Skin of body (tissue), 2 donors: ENCODE measurements around the gene TPGS2. TPM values are rescaled to one million over a fixed set of nuclear protein-coding genes. Genes with fewer than 3 reads are reported as not detected.
A peak's percentile ranks its signal among the peaks of the same experiment; 100 is the strongest.
"Not testable (repeated sequence)": the region's sequence is repeated elsewhere in the genome, so short reads cannot be mapped to it uniquely, and the experiment has no call there.

Experiments
- DNase-seq: peaks from one replicate; lab custom pipeline; 2025; lab: John Stamatoyannopoulos, UW
- total RNA-seq: library from RNA; depleted of rRNA; stranded (reverse); fragments of >200 nt; gene quantifications from one replicate; pipeline ENCODE4 v1.2.3, GENCODE V29; 2014

Gene TPGS2
- total RNA-seq, 1 donor from 2014 or later = 38.3 TPM

DNA sequence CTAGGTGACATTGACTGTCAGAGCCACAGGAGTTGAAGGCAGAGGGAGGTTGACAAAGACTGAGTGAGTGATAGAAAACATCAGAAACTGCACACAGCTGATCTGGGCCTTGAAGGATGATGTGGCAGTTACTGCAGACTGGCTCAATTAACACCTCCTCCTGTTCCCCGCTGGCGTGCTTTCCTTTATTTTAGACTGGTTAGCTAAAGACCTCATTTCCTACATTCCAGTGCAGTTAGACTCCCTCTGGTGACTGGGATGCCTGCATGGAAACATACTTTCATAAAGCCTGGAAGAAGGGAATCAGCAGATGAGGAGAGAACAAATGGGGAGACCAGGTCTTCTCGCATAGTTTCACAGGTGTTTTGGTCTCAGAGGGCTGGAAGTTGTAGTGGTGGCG lies 7.1 kb downstream of the TPGS2 start:
- no peak for DNase-seq

DNA sequence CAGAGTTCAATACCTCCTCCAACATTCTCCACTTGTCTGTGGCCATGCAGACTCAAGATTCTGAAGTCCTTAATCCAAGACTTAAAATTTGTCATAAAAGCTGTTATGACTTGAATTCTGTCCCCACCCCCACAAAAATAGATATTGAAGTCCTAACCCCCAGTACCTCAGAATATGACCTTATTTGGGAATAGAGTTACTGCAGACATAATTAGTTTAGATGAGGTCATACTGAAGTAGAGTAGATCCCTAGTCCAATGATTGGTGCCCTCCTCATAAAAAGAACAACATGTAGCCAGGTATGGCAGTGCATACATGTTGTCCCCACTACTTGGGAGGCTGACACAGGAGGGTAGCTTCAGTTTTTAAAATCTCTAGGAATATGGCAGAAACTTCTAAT lies 9.2 kb downstream of the TPGS2 start:
- no peak for DNase-seq

DNA sequence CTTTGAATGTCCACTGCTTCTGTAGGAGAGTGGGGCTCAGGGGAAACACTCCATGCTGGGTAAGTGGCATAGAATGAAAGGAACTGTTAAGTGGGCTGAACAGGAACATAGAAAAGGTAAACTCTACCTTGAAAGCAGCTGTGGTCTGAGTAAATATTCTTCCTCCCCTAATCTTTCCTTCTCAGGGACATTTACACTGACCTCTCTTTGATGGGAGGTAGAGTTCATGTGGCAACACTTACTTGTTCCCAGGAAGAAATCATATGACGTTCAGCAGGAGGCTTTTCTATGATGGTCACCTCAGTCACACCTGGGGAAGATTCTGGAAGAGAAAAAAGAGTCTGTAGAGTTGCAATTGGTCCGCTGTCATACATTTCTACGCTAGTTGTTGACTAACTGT lies 10.2 kb downstream of the TPGS2 start:
- DNase-seq = no peak

DNA sequence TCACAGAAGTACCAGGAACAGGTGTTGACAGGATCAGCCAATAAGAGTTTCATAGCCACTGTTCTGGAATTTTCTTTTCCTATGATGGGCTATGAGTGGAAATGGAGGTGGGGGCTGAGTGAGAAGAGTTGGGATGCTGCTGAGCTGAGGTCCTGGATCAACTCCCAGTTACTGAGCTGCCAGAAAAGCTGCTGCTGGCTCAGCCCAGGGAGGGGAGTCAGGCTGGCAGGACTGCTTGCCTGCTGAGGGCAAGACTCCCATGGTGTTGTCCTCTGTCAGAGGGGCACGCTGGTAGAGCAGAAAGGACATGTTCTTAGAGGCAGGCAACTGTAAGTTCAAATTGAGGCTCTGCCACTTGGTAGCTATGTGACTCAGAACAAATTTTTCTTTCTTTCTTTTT lies 11.8 kb downstream of the TPGS2 start:
- DNase-seq = no peak

DNA sequence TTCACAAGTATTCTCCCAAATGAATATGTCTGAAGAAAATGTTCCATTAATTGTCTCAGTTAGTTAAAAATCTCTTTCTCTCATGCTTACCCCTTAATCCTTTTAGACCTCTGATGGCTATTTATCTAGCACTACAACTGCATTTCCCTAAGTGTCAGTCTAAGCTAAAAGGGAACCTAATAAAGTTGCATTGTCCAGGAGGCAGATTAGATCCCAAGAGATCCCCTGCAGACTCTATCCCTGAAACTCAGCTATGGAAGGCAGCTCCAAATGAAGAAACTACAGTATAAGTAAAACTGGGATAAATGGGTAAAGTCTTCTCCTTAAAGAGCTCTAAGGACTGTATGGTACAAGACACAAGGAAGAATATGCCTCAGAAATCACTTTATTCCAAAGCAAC lies 12.7 kb downstream of the TPGS2 start:
- DNase-seq = not testable (repeated sequence)

DNA sequence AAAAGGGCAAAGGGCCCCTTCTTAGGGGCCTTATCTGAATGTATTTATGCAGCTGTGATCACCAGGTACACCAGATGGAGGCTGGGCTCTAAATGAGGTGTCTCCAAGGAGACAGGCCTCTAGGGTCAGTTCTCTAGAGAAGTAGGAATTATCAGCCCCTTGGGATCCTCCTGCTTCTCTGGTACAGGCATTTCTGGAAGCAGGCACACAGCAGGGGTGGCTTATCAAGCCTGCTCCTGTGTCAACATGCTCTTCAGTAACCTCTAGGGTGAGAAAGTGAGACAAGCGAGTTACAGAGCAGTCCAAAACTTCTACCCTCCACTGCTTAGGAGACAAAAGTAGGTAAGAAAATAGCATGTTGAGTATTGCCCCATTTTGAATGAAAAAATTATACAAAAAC lies 13.8 kb downstream of the TPGS2 start:
- no peak for DNase-seq

DNA sequence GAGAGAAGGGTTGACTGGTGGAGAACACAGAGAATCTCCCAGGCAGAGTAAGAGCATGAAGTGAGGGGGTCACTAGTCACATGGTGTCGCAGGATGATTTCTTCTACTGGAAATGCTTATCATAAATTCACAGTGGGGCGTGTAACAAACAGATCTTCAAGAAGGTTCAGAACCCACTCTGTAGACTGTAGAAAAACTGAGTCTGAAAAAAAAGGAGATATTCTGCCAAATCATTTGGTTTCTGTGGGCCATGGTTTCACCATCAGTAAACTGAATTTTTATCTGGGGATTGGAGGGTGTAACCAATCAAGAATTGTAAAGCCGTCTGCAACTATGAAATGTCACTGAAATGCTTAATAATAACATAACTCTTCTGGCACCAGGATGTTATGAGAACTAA lies 15.0 kb downstream of the TPGS2 start:
- no peak for DNase-seq

DNA sequence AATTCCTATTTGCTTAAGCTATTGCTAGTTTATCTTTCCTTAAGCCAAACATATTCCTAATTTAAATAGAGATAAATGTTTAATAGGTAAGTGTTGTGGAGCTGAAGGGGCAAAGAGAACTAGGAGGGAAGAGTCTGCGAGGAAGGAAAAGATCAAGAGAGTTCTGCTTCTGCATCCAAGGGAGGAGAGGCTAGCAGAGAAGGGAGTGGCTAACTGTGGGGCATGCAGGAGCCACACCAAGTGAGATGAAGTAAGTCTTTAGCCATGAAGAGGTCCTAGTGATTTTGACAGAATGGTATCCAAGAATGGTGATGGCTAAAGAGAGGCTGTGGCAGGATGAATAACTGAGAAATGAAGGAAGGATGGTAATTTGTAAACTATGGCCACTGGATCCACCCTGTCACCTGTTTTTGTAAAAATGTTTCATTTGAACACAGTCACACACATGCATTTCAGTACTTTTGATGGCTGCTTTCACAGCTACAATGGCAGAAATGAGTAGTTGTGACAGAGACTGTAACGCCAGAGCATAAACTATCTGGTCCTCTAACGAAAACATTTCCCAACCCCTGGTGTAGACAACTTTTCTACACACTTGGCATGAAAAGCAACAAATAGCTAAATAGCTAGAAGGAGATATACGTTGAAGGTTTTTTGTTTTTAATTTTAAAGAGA lies 15.6 kb downstream of the TPGS2 start:
- no peak for DNase-seq

DNA sequence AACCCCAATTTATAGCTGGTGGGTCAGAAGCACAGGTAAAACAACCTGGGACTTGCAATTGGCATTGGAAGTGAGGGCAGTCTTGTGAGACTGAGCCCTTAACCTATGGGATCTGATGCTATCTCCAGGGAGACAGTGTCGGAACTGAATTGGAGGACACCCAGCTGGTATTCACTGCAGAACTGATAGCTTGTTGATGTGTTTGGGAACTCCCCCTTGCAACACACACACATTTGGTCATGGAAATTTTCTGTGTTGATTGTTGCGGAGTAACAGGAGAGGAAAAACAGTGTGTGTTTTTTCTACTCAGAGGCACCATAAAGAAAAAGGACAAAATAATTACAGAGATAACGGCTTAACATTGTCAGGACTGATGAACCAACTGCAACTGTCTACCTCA lies 16.1 kb downstream of the TPGS2 start:
- no peak for DNase-seq

DNA sequence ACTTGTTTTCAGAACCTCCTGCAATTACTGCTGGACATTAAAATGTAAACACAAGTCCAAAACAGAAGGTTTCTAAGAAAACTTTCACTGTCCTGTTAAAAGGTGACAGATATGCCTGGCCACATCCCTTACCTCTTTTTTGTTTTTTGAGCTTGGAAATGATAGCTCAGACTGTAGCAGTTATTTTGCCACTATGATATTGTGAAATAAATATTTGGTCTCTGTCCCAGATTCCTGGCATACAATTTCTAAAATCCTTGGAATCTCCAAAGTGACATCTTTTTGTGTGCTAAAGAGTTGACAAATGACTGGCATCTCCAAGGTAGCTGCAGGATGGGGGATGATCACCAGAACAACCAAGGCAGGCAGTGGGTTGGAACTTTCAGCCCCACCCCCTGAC lies 16.8 kb downstream of the TPGS2 start:
- no peak for DNase-seq

DNA sequence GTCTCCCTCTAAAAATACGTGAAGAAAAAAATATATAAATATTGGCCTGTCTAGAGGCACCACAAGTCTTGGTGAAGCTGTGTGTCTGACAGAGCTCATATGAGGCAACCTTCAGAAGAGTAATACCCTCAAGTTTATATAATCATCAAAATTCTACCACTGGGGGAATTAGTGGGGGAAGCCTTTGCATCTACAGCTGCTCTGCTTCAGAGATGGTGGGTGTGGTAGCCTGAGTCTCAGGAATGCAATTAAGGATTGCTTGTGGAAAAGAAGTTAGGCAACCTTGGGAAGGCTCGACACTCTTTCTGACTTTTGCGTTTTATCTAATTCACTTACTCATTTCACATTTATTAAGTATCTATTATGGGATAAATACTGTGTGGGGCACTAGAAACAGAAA lies 17.4 kb downstream of the TPGS2 start:
- DNase-seq = no peak

DNA sequence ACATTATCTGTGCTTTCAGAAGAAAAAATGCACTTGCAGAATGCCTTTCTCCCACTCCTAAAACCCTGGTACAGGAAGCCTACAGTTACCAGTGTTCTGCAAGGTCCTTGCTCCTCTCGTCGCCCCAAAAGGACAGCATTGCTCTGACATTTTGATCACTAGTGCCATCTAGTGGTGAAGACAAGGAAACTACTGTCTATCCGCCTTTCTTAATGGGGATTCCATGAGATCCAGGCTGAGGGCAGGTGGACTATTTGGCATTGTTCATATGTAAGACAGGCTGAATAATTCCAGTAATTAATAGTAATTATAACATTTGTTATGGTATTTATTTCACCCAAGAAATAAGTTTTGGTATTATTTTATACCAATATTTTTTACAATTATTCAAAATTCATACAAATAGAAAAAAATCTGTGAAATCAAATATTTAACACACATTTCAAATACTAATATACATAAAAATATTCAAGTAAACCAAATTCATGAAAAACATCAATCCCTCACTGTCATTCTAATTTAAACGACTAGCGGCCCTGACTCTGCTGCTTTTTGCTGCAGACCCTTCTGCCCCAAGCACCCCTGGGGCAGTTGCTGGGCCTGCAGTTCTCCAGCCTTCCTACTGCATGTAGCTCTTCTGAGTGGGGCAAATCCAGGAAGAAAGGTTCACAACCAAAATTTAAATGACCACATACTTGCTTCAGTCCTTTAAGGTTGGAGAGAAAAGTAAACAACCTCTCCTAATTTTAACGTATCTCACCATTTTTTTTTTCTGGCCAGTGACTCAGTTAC lies 19.0 kb downstream of the TPGS2 start:
- DNase-seq = peak; percentile 48

DNA sequence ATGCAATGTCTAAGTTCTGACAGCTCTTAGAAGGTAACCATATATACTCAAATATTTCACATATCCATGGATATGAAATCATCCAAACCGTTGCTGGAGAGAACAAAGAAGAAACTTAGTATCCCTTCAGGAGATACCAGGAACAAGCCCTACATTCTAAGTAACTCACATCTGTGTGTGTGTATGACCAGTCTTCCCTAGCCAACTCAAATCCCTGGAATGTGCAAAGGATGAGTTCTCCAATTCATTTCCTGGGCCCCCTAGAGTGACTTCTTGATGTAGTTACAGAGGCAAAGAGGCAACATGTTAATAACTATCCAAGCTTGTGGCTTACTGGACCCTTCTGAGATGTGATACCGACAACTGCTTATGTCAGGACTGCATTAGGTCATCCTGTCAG lies 20.1 kb downstream of the TPGS2 start:
- DNase-seq = no peak

DNA sequence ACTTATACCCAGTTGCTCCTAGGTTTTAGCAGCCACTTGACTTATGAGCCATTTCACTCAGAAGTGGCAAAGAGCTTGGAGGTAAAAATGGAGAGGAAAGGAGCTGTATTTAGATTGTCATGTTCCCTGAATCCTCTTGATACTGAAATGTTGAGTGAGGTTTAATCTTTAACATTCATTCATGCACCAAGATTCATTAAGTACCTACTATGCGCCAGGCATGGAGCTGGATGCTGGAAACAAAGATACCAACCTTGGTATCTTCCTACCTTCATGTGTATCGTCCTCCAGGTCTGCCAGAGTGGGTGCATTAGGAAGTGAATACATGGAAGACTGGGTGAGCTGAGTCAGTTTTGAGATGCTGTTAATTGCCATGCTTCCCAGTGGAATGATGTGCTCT lies 23.7 kb downstream of the TPGS2 start:
- no peak for DNase-seq

DNA sequence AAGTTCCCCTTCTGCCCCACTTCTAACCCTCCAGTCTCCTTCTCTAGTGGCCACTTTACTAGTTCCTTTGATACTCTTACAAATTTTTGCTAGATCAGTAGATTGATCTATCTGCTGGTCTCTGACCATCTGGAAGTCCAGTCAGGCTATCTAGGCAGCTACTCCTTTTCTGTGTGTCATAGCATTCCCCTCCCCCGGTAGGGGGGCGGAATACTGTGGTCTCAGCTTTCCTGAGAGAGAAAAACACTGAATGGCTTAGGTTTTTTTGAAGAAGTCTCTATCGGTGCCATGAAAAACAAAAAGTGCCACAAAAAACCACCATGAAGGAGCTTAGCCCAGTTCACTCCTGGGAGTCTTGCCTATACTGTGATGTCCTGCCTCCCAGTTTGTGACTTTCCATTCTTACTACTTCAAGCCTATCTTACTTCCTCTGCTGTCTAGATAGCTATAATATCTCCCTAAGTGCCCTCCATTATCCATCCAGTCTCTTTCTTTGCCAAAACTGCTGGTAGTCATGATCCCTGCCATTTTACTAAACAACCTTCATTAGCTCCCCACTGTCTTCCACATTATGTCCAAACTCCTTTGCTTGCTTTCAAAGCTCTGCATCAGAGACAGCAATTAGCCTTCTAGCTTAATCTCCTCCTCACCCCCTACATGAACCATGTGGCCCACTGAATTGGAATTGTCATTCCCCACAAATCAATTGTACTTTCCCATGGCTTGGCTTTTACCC lies 29.9 kb downstream of the TPGS2 start:
- no peak for DNase-seq

DNA sequence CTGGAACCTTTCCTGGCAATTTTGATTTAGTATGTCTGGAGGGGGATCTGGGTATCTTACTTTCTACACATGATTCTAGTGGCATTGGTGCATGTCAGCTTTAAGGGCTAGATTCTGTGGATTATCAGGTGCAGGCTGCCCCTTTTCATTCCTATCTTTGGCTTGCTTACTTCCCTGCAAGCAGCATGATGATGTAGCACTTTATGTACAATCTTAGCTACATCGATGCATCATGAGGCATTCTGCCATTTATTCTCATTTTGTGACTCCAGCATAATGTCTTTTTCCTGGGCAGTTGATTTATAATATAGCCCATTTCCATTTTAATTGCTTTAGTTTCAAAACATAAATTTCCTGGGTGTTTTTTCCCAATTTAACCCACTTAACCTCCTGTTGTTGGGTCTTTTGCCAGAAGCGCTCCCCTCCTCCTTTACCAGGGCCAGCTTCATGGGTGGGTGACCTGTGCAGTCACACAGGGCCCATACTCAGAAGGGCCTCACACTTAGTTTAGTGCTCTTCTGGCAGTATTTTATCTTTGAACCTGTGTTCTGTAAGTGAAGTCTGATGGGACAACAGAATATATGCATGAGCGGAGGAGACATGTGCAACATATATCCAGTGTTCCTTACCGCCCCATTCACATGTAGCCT lies 36.0 kb downstream of the TPGS2 start:
- DNase-seq = no peak

DNA sequence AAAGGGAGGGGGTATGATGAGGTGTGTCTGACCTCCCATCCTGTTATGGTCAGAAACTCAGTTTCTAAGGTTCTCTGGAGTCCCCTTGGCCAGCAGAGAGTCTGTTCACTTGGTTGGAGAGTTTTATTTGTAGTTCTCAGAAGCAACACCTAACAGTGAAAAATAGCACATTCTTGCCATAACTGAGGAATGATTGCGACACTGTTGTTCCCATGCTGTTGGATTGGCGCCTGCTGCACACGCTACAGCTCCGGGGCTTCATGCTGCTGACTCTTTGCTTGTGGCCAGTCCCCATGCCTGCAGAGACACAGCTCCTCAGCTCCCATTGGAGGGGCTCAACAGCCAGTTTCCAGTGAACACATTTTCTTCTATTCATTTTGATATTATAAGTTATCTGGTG lies 42.1 kb downstream of the TPGS2 start:
- no peak for DNase-seq

DNA sequence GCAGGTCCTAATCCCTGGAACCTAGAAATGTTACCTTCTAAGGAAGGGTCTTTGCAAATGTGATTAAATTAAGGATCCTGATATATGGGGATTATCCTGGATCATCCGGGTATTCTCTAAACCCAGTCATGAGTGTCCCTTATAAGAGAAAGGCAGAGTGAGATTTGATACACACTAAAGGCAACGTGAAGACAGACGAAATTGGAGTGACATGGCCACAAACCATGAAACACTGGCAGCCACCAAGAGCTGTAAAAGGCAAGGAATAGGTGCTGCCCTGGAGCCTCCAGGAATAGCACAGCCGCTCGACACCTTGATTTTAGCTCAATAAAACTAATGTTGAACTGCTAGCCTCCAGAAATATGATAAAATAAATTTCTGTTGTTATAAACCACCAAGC lies 45.0 kb downstream of the TPGS2 start:
- no peak for DNase-seq

DNA sequence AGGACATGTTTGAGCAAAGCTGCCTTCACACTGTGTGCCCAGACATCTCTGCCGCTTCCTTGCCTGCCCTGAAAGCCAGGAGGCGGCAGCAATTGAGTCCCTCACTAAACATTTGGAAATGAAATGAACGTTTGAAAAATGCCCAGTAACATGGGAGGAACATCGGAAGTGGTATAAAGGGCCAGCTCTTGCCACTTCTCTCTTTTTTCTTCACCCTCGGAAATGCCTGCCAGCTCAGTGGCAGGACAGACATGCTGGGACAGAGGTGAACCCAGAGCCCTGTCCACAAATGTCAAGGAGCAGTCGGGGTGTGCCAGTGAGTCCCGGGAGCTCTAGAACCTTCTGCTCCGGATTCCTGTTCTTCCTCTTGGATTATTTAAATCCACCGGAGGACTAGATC lies 46.1 kb downstream of the TPGS2 start:
- DNase-seq = no peak

DNA sequence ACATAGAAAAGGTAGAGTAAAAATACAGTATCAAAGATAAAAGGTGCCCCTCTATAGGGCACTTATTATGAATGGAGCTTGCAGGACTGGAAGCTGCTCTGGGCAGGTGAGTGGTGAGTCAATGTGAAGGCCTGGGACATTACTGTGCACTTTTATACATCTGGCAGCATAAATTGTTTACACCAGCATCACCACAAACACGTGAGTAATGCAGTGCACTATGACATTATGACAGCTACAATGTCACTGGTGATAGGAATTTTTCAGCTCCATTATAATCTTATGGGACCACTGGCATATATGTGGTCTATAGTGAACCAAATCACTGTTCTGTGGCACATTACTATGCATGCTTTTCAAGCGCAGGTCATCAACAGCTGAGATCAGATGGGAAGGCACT lies 48.1 kb downstream of the TPGS2 start:
- no peak for DNase-seq

DNA sequence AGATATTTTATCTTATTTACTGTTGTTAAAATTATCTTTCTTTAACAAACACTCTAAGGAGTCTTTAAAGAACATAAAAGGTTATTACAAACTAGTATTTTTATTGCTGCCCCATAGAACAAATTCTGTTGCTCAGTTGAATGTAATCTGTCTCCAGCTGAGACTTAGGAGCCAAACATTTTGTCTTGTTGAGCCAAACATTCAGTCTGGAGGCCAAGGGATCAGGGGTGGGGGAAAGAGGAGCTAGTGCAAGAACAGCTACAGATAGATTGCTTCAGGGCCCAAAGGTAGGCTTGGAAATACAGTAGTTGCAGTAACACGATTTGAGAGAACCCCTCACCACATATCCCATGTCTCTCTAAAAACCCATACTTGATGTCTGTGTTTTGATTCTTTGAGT lies 51.2 kb downstream of the TPGS2 start:
- no peak for DNase-seq

DNA sequence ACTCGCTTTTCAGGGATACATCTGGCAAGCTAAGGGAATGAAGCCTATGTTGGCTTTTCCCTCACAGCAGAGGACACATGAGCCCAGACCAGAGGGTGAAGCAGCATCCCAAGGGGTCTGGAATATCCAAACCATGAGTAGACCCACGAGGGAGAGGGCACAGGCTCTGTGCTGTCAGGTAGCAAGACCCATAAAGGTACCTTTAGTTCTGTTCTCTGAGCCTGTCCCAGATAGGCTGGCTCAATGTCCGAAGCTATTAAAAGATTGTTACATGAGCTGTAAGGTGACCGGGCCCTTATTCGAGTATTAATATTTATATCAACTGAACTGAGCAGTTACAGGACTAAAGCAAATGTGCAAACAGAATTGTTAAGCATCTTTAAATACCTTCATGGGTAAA lies 52.2 kb downstream of the TPGS2 start:
- DNase-seq = no peak
